Stimulated activated CD8-positive, alpha-beta memory T cell treated with anti-CD3 and anti-CD28 coated beads, Interleukin-7, amount 100 ng/mL, for 24 hours (primary cell): ENCODE measurements around the gene SOD3.

Experiments used
- DNase-seq: peaks from one replicate; pipeline ENCODE4 v3.0.0-alpha.2; 2020; ENCODE audit warnings: low read depth

Gene SOD3

GRCh38 chr4:24840826-24841543 lies 45.6 kb downstream of the SOD3 start:
- no peak for DNase-seq

- DNase-seq, result no peak
These were observed 47.0 kb downstream of the SOD3 start for GRCh38 chr4:24842356-24842755.

- DNase-seq, result no peak
These were observed 47.7 kb downstream of the SOD3 start for GRCh38 chr4:24843096-24843495.

GRCh38 chr4:24845132-24845531 lies 49.8 kb downstream of the SOD3 start:
- no peak for DNase-seq

- no peak for DNase-seq
These were observed 50.5 kb downstream of the SOD3 start for GRCh38 chr4:24845902-24846301.

- DNase-seq, result no peak
These were observed 51.3 kb downstream of the SOD3 start for GRCh38 chr4:24846716-24847115.

GRCh38 chr4:24849351-24849750 lies 54.0 kb downstream of the SOD3 start:
- no peak for DNase-seq

GRCh38 chr4:24849756-24850155 lies 54.4 kb downstream of the SOD3 start:
- DNase-seq, result no peak
